ENCODE results near the gene CPAMD8. TPM values are rescaled to one million over a fixed set of nuclear protein-coding genes. Genes with fewer than 3 reads are reported as not detected.

CPAMD8 gene
- total and polyA plus RNA-seq, 9 of the 15 experiments (the other 6 are each of a cell fraction or from before 2014, with no cell fraction given), result 0.20 to 2.1 (median 1.3) TPM

DNA sequence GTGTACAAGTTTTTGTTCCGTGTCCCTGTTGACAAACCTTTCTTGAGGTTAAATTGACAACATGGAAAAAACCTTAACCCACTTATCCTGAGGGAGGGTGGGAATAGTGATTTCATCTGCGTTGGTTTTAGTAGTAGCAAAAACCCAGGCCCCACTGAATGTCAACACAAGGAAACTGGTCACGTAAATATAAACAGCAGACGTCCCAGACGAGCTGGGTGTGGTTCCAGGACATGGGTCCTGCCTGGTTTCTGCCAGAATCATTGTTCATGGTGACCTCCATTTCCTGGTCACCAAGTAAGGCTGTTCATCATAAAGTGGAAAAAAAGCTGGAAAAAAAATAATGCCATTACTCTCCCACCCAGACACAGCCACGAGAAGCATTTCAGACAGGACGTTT lies 154.7 kb downstream of the CPAMD8 start:
- TF ChIP-seq ZNF121 (CRISPR knock-in tag; conservative IDR thresholded peaks at IDR 0.05), result no peak
- Histone ChIP-seq H3K27me3 (ENCODE audit: control insufficient read depth in 2 of 2, insufficient read depth in 2 of 2, low read length in 2 of 2) (no peaks in the 10 kb centered on the region), H4K20me1 (replicated peaks; ENCODE audit: control insufficient read depth, insufficient read depth, low read length) (no peaks in the 10 kb centered on the region), H3K4me2 (ENCODE audit: insufficient read depth, low read length) (no peak overlapping the region), H2AFZ (ENCODE audit: low read depth, low read length) (no peak overlapping the region), H3K79me2 (ENCODE audit: control insufficient read depth, insufficient read depth, low read length) (peaks cover 15% of the 10 kb centered on the region; the same call in 2 of the 3 replicates), H3K36me3 (ENCODE audit: control insufficient read depth, insufficient read depth, low read length) (peaks cover 70% of the 10 kb centered on the region; the same call in 1 of the 3 replicates), H3K9me3 (replicated peaks; ENCODE audit: control insufficient read depth, insufficient read depth, low read depth, low read length) (peaks cover 6% of the 10 kb centered on the region), H3K9ac (ENCODE audit: insufficient read depth in 1 of 2, low read depth in 2 of 2, low read length in 2 of 2) (no peak overlapping the region), H3K4me1 (replicated peaks in 1 of 2; ENCODE audit: control insufficient read depth in 2 of 2, insufficient read depth in 2 of 2, low read length in 2 of 2) (peaks cover 0 to 29% of the 10 kb centered on the region in 2 experiments; a peak in 2 of 5 replicates), H3K27ac (ENCODE audit: extremely low read depth, low read depth, low read length) (no peak overlapping the region), H3K4me3 (no peak overlapping the region), H3K9me1 (ENCODE audit: control insufficient read depth, insufficient read depth, low read length) (no peaks in the 10 kb centered on the region)
- DNase-seq (ENCODE audit: extremely low read depth in 1 of 4, low spot score in 3 of 4), result no peak
- intact Hi-C loops (cut with micrococcal nuclease), result no loop called here
- BruUV-seq (replicated peaks), result no TSS peak
- ATAC-seq, result no peak
- WGBS (ENCODE audit: insufficient coverage, low coverage, missing lambda C conversion rate), result 77% methylated on average over 7 of the region's 7 CpGs
- no peak for FAIRE-seq
- ChIA-PET CTCF (ENCODE audit: low intra/inter-chr PET ratio) (no interaction called here), POLR2A (no interaction called here)
- in situ Hi-C loops (cut with MboI), result no loop called here

DNA sequence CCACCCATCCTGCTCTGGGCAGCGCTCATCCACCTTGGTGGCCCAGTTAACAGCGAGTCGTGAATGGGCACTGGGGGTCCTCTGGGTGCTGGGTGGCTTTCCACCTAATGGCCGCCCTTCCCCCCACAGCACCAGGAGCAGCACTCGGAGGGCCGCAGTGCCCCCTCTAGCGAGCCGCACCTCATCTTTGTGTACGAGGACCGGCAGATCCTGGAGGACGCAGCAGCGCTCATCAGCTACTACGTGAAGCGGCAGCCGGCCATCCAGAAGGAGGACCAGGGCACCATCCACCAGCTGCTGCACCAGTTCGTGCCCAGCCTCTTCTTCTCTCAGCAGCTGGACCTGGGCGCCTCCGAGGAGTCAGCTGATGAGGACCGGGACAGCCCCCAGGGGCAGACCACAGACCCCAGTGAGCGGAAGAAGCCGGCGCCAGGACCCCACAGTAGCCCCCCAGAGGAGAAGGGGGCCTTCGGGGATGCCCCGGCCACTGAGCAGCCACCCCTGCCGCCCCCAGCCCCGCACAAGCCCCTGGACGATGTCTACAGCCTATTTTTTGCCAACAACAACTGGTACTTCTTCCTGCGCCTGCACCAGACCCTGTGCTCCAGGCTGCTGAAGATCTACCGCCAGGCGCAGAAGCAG lies 157.2 kb downstream of the CPAMD8 start:
- DNase-seq (ENCODE audit: extremely low read depth in 1 of 4, low spot score in 3 of 4), result no peak
- Histone ChIP-seq H4K20me1 (replicated peaks; ENCODE audit: control insufficient read depth, insufficient read depth, low read length) (no peaks in the 10 kb centered on the region), H3K36me3 (ENCODE audit: control insufficient read depth, insufficient read depth, low read length) (peaks cover 74% of the 10 kb centered on the region; the same call in 2 of the 3 replicates), H3K9me3 (replicated peaks; ENCODE audit: control insufficient read depth, insufficient read depth, low read depth, low read length) (peaks cover 6% of the 10 kb centered on the region), H3K9me1 (ENCODE audit: control insufficient read depth, insufficient read depth, low read length) (no peaks in the 10 kb centered on the region), H3K4me3 (no peak overlapping the region), H3K27ac (ENCODE audit: extremely low read depth, low read depth, low read length) (no peak overlapping the region), H2AFZ (ENCODE audit: low read depth, low read length) (no peak overlapping the region), H3K79me2 (ENCODE audit: control insufficient read depth, insufficient read depth, low read length) (peaks cover 8% of the 10 kb centered on the region; the same call in 2 of the 3 replicates), H3K27me3 (ENCODE audit: control insufficient read depth in 2 of 2, insufficient read depth in 2 of 2, low read length in 2 of 2) (no peaks in the 10 kb centered on the region), H3K9ac (ENCODE audit: insufficient read depth in 1 of 2, low read depth in 2 of 2, low read length in 2 of 2) (peak overlapping the region in 1 of 2 experiments; percentile 45; a peak in 1 of 4 replicates), H3K4me1 (replicated peaks in 1 of 2; ENCODE audit: control insufficient read depth in 2 of 2, insufficient read depth in 2 of 2, low read length in 2 of 2) (peaks cover 0 to 20% of the 10 kb centered on the region in 2 experiments; a peak in 2 of 5 replicates), H3K4me2 (ENCODE audit: insufficient read depth, low read length) (no peak overlapping the region)
- in situ Hi-C loops (cut with MboI) (no loop called here), intact Hi-C loops (cut with micrococcal nuclease) (no loop called here)
- ATAC-seq, result no peak
- POLR2A ChIA-PET, result interaction anchor here (0.6 to 1.1 kb wide), 2 partner anchors 10 to 245 kb away, joined by 3 to 5 read pairs; no protein-coding TSS in a partner anchor
- 95% methylated on average over 20 of the region's 30 CpGs for WGBS (ENCODE audit: insufficient coverage, low coverage, missing lambda C conversion rate)
- FAIRE-seq, result no peak
- BruUV-seq (replicated peaks), result no TSS peak
- CTCF ChIA-PET (ENCODE audit: low intra/inter-chr PET ratio), result no interaction called here
- no peak for TF ChIP-seq MYNN (IDR thresholded peaks at IDR 0.05)
- TF ChIP-seq MYNN (CRISPR knock-in tag; IDR thresholded peaks at IDR 0.05), result no peak
- TF ChIP-seq TAF9B (IDR thresholded peaks at IDR 0.05; ENCODE audit: partially characterized antibody), result no peak
- no peak for TF ChIP-seq PRMT5 (CRISPR knock-in tag; IDR thresholded peaks at IDR 0.05)
- no peak for TF ChIP-seq BMI1 (IDR thresholded peaks at IDR 0.05; ENCODE audit: low read length)
- TF ChIP-seq POLR2AphosphoS5 (IDR thresholded peaks at IDR 0.05; ENCODE audit: control insufficient read depth, insufficient read depth, low read depth, low read length), result no peak
- TF ChIP-seq TCF3 (CRISPR knock-in tag; IDR thresholded peaks at IDR 0.05), result no peak
